GM21390 (cell line): Measurements from ENCODE around the gene AGPAT1.
A peak's percentile ranks its signal among the peaks of the same experiment; 100 is the strongest.
"Not testable (repeated sequence)": the region's sequence is repeated elsewhere in the genome, so short reads cannot be mapped to it uniquely, and the experiment has no call there.

ENCODE experiments used
- ATAC-seq: cut with Tn5 transposase; IDR thresholded peaks from one replicate; pipeline ENCODE4 v1.9.1; 2021; ENCODE audit not compliant: unreplicated experiment

Gene AGPAT1

DNA sequence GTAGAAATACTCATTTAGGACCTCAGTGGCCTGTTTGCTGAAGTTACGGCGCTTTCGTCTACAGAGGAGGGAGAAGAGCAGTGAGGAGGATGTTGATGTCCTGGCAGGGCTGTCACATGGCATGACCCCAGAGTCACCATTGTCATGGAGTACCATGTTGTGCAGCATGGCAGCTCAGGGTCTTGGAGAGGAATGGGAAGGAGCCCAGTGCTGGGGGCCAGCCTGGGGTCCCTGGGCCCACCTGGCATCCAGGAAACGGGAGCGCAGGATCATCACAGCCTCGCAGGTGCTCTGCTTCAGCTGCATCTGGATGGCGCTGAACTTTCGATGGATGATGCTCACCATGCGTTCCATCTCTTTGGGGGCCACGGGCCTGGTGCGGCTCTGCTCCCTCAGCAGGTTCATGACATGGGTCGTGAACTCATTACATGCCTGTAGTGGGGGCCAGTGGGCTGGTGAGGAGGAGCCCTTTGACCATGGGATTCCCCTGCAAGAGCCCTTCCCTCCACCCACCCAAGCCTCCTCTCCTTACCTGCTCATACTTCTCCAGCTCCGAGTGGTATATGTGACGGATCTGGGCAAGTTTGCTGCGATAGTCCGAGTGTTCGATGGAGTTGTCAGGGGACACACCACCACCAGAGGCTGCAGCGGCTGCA is 12.0 kb upstream of the AGPAT1 start:
- not testable (repeated sequence) for ATAC-seq

DNA sequence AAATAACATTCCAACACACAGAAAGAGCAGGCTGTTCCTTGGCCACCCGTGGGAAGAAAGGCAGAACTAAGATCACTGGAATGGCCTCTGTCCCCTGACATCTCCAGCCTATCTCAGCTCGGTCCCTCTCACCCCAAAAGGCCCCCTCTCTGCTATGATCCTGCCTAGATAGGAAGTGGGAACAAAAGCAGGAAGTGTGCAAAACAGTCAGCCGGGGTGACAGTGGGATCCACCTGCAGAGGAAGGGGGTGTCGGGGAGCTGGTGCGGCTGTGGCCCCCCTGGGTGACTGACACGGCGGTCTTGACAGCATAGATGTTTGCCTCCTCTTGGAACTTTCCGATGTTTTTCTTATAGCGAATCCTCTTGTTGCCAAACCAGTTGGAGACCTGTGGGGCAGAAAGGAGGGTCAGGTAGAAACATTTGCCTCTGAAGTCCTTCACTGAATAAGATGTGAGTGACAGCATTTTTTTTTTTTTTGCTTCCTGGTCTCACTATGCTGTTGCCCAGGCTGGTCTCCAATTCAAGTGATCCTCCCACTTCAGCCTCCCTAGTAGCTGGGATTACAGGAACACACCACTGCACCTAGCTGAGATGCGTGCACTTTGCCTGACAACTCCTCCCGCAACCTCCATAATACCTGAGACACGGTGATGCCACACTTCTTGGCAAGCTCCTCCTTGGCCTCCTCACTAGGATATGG is 11.3 kb upstream of the AGPAT1 start:
- ATAC-seq: no peak

DNA sequence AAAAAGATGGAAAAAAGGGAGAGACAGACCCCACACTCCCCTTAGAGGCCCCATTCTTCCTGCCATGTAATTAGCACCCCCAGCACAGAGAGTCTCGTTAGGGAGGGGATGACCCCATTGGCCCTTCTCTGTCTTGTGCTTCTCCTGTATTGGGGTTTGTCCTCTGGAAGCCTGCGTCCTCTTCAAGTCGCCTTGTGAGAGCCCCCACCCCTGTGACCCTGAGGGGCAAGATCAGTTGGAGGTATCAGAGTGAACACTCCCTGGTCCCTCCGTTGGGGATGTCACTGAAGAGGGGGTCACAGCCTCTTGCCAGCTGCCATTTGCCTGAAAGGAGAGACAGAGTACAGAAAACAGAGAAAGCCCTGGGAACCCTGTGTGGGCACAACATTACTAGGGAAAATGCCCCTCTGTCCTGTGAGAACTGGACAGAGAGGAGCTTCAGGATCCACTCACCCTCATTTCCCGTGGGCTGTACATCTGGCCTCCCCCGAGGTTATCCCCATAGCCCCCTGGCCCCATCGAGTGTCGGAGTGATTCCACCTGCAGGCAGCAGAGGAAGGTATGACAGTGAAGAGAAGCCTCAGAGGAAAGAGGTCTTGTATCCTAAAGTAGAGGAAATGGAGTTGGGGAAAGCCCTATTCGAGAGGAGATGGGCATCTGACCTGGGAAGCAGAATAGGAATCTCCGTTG is 10.4 kb upstream of the AGPAT1 start:
- ATAC-seq: not testable (repeated sequence)

DNA sequence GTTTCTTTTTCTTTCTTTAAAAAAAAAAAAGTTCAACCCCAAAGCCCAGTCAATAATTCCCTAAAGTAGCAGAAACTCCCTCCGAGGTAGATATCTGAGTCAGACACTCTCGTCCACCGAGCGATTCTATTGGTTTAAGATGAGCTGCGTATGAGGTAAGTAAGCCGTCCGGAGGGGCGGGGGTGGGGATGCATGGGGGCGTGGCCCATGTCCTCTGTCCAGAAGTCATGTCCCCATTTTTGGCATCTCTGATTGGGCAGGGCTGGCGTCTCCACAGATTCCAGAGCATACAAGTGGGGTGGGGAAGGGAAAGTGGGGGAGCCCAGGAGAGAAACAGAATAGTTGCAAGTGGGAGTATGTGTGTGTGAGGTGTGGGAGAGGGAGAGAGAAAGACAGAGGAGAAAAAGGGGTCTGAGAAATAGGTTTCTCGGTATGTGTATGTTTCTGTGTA is 9.8 kb upstream of the AGPAT1 start:
- not testable (repeated sequence) for ATAC-seq

DNA sequence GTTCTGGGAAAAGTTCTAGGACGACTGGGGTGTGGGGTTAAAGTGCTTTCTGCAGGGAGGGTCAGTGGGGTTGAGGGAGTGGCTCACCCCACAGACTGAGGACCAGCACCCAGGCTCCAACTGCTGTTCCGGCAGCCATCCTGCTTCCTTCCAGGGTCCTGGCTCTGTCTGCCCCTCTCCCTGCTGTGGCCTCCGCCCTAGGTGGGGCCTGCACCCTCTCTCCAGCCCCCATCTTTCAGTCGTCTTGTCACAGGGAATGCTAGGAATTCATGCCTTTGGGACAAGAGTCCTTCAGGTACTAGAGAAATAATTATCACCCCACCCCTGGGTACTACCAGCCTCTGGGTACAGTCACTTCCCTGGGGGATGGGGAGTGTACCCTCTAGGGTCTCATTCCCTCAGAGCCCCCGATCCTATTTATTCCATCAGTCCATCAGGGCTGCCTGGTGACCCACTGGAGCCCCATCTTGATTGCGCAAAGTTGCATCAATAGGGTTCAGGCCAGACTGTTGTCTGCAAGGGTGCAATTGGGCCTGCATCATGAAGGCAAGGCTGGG is 8.3 kb upstream of the AGPAT1 start, which contains the start of gene AGER:
AGER (minus strand) TSS at position 170 of the 557 bp plus-strand sequence; CDS start at position 139, 31 bp downstream.
- ATAC-seq: no peak

DNA sequence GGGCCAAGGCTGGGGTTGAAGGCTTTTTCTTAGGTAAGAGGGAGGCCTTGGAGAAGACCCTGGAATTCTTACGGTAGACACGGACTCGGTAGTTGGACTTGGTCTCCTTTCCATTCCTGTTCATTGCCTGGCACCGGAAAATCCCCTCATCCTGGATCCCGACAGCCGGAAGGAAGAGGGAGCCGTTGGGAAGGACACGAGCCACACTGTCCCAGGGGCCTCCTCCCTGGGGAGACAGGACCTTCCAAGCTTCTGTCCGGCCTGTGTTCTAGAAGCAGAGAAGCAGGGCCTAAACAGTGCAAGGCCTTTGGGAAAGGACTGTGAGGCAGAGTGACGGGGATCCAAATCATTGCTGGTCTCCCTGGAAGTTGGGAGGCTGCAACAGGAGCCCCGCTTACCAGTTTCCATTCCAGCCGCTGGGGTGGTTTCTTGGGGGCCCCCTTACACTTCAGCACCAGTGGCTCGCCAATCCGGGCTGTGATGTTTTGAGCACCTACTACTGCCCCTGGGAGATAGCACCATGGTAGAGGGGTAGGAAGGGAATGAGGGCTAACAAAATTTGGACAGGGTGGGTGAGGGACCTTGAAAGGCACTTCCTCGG is 7.7 kb upstream of the AGPAT1 start:
- no peak for ATAC-seq

DNA sequence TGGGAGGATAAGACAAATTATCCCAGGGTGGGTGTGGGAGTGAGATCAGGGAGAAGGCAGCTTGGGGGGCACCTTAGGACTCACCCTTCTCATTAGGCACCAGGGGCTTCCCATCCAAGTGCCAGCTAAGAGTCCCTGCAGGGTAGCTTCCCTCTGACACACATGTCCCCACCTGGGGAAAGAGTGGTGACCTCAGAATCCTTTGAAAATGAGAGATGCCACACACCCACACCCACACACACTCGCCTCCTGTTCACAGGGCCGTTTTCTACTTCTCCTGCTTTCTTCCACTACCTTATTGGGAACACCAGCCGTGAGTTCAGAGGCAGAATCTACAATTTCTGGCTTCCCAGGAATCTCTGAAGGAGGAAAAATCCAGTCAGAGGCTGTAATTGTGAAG is 7.1 kb upstream of the AGPAT1 start:
- no peak for ATAC-seq

DNA sequence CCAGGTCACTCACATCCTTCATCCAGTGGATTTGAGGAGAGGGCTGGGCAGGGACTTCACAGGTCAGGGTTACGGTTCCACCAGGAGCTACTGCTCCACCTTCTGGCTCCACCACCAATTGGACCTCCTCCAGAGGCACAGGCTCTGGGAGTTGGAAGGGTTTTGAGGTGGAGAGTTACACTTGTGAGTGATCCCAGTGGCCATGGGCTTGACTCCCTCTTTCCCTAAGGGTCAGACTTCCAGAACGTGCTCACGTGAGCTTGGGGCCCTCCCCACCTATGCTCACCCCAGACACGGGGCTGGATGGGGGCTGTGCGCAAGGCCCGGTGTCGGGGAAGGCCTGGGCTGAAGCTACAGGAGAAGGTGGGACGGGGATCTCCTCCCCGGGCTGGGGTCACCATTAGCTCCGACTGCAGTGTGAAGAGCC is 6.7 kb upstream of the AGPAT1 start:
- no peak for ATAC-seq

DNA sequence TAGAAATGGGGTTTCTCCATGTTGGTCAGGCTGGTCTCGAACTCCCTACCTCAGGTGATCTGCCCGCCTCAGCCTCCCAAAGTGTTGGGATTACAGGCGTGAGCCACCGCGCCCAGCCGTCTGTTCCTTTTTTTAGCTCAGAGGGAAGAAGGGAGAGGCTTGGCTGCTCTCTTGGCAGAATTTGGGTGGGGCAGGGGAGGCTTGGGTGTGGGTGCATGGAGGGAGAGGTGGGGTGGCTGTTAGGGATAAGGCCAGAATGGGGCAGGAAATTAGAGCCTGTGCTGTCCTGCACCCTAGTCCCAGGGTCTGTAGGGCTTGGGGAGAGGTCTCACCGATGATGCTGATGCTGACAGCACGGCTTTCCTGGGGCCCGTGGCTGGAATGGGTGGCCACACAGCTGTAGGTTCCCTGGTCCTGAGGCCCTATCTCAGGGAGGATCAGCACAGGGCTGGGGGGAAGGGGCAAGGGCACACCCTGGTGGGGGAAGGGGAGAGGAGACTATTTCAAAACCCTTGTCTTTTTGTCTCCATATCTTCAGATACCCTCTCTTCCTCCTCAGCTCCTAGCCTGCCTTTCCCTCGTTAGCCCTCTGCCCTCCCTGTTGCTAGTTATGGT is 6.1 kb upstream of the AGPAT1 start:
- ATAC-seq: no peak

DNA sequence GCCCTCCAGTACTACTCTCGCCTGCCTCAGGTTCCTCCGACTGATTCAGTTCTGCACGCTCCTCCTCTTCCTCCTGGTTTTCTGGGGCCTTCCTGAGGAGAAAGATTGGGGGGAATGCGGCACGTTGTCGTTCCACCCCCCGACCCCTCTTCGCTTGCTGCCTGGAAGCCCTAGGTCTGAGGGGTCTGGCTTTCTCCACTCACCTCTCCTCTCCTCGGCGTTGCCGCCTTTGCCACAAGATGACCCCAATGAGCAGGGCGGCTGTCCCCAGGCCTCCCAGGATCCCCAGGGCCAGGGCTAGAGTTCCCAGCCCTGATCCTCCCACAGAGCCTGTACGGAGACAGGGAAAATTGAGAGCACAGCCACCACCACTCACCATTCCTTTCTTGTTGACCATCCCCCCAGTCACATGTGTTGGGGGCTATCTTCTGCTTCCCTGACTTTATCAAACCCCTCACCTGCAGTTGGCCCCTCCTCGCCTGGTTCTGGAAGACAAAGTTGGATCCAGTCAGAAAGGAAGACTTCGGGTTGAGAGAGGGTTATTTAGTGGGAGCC is 5.3 kb upstream of the AGPAT1 start:
- ATAC-seq: no peak

DNA sequence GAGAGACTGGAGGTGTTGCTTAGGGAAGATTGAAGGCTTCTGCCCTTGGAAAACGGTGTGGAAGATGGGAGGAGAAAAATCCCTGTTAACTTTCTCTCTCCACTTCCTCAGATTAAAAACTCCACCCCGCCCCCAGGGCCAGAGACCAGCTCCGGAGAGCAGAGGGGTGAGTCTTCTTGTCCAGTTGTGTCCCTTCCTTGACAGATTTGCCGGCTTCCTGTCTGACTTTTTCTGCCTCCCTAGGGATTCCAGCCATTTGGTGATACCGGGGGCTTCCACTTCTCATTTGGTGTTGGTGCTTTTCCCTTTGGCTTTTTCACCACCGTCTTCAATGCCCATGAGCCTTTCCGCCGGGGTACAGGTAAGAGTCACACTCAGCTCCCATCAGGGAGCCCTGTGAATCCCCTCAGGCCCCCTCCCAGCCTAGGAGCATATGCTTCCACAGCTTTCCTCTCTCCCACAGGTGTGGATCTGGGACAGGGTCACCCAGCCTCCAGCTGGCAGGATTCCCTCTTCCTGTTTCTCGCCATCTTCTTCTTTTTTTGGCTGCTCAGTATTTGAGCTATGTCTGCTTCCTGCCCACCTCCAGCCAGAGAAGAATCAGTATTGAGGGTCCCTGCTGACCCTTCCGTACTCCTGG is 4.0 kb upstream of the AGPAT1 start:
- no peak for ATAC-seq

DNA sequence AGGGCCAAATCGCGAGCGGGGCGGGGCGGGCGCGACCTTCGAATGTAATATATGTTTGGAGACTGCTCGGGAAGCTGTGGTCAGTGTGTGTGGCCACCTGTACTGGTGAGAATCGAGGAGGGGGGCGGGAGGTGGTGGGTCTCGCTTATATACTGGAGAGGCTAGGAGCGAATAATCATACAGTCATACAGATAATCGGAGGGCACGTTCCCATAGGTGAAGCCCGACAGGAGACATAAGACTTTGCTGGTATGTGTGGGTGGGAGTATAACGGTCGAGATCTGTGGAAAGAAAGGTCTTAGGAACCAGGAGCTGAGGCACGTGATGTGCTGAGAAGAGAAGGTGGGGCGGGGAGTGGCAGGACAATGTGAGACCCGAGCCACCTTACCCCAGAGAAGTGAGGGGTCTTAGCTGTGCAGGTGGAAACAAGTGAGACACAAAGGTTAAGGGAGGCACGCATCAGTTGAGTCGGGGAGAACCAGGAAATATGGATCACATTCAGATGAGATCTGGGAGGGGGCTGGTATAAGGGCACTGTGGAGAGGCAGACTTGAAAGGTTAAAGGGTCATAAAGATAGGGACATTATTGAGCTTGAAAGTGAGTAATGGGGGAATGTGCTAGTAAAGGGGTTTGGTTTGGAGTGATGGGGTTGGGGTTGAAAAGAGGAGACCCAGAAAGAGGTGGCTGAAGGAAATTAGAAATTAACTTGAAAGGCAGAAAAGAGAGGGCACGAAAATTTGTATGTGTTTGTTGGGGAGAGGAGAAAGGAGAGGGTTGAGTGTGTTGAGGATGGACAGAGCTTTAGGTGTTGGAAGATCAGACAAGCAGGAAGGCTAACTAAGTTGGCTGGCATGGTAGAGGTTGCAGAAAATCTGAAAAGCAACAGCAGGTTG is 2.9 kb upstream of the AGPAT1 start:
- no peak for ATAC-seq

DNA sequence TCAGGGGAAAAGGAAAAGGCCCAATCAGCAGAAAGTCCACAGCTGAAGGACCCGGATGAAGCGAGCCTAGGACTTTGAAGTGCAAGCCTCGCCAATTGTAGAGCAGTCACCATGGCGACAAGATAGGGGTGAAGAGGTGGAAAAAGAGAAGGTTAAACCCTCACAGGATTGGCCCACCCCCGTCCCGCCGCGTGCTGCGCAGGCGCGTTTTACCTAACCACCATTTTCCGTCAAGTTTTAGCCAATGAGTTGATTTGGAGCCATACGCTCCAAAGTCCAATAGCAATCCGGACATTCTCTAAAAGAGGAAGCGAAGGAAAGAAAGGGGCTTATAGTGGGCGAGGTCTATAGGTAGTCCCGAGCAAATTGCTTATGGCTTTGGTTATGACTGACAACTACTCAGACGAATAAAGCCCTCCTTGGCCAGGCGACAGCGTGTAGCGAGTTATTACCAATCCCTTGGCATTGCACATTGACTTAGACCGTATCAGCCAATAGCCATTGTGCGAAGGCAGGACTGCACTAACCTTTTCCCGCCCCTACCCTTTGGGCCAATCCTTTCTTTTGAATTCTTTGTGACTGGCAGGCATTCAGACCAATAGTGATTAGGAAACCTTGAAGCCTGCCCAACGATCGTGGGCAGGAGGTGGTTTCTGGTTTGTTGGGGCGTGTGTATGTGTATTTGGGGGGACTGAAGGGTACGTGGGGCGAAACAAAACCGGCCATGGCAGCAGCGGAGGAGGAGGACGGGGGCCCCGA is 2.1 kb upstream of the AGPAT1 start, which contains the start of gene RNF5:
RNF5 (plus strand) TSS at position 618 of the 759 bp plus-strand sequence; CDS start at position 725, 107 bp downstream.
- ATAC-seq: peak; percentile 74

DNA sequence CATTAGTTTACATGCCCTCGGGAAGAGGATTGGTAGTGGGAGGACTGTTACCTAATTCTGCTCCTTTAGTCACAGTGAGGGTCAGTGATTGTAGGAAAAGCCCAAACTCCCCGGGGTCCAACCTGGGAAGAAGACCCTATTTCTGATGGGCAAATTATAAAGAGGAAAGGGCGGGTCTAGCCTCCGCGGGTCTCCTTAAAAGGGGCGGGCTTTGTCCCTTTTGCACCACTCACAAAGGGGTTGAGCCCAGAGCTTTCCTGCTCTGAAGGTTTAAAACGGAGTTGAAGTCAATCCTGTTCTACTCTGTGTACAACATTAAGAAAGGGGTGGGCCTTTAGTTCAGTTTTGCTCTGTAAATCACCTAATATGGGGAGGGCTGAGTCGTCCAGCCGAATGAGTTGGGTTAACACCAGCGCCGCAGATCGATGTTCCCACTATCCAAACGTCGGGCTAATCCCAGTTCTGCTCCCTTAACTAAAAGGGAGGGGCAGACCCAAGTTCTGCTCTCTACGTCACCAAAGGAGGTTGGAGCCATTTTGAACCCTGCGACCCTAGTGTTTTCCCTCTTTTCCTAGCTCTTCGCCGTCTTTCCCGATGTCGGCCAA is 1.4 kb upstream of the AGPAT1 start:
- ATAC-seq: peak; percentile 4

DNA sequence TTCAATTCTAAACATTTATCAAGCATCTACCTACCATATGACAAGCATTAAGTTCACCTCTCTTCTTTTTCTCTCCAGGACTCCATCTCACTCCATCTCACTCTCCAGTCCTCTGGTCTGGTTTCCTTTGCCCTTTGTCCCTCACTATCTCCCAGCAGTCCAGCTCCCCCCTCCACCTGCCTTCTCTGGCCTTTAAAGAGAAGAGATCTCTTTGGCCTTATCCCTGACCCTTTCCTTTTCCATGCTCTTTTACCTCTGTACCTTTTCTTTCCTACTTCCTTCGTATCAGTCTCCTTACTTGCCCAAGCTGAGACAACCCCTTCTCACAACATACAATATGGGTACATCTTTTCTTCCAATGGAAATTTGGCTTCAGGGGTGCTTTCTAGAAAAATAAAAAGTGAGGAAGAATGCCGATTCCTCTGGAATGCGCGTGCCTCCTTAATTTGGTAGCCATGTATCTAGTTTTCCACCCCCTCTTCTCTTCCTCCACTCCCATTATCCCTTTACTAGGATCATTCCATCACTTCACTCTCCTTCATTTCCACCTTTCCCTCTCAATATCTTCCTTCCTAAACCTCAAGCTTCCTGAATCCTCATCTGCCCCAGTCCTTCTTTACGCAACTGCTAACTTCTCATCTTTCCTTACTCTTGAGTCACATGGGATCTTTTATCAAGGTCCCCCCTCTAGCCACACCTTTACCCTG is 745 bp upstream of the AGPAT1 start:
- ATAC-seq: no peak

DNA sequence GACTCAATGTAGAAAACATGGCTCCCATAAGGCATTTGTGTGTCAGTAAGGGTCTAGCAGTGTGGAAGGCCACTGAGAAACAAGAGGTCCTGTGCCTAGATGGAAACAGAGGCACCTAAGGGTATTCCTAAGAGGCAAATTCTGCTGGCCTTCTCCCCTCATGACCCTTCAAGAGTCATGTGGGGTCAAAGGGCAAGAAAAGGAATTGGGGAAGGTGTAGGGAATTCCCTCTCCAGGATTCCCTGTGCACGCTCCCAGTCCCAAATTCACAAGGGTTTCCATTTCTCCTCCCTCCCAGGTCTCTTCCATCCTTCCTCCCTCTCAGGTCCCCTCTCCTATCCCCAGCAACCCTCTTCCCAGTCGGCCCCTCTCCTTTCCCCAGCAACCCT is 568 bp downstream of the AGPAT1 start:
- no peak for ATAC-seq

DNA sequence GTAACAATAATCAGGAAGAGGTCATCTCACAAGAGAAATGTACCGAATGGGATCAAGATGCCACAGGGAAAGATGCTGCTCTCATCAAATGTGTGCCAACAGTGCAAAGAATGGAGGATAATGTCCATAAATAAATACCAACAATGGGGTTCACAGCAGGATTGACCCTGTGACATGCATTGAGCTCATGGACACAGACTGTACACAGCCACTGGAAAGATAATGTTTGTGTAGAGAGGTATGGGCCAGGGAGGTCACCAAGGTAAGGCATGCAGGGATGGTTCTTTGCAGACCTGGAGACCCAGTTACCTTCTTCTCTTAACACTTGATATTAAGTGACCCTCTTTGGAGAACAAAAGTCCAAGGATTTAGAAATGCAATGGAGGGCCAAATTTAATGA is 1.5 kb downstream of the AGPAT1 start:
- no peak for ATAC-seq
